ENCODE results near the gene L1CAM.

DNA sequence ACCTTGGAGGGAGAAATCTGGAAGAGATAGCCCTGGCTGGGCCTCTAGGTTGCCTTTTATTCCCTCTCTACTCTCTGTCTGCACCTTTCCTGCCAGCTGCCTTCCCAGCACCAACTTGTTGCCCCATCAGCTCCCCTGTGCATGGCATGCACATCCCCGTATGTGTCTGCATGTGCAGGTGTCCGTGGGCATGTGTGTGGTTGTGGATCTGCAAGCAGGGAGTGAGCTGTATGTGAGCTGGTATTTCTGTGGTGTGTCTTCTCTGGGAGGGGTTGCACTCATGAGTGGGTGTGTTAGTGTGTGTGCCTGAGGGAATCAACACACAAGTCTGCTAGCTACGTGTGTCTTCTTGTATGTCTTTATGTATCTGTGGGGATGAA lies 9.9 kb downstream of the L1CAM start:
- no peak for TF ChIP-seq POLR2AphosphoS5 (IDR thresholded peaks at IDR 0.05; ENCODE audit: low read depth, low read length)
- TF ChIP-seq TAF1 (IDR thresholded peaks at IDR 0.05; ENCODE audit: borderline replicate concordance, insufficient read depth, low read length): no peak
